ENCODE measurements around the gene LRP1.
A peak's percentile ranks its signal among the peaks of the same experiment; 100 is the strongest.

Gene LRP1

GRCh38 chr12:57210926-57211692, 82.8 kb downstream of the LRP1 start:
- Histone ChIP-seq H3K9ac (ENCODE audit: low read length) (no peak overlapping the region), H3K27ac (ENCODE audit: low read depth, low read length) (no peak overlapping the region), H3K9me3 (ENCODE audit: control insufficient read depth, insufficient read depth, low read depth, low read length) (no peaks in the 10 kb centered on the region), H3K27me3 (ENCODE audit: control insufficient read depth, insufficient read depth, low read length) (peaks cover 28% of the 10 kb centered on the region), H3K4me1 (ENCODE audit: control insufficient read depth, insufficient read depth, low read length) (peaks cover 26% of the 10 kb centered on the region), H3K4me3 (ENCODE audit: low read depth, low read length) (no peak overlapping the region), H3K36me3 (ENCODE audit: control insufficient read depth, insufficient read depth, low read length) (peaks cover 61% of the 10 kb centered on the region)

- Histone ChIP-seq H3K9ac (ENCODE audit: low read length) (no peak overlapping the region), H3K9me3 (ENCODE audit: control insufficient read depth, insufficient read depth, low read depth, low read length) (no peaks in the 10 kb centered on the region), H3K27me3 (ENCODE audit: control insufficient read depth, insufficient read depth, low read length) (peaks cover 36% of the 10 kb centered on the region), H3K4me3 (ENCODE audit: low read depth, low read length) (no peak overlapping the region), H3K27ac (ENCODE audit: low read depth, low read length) (no peak overlapping the region), H3K4me1 (ENCODE audit: control insufficient read depth, insufficient read depth, low read length) (peaks cover 27% of the 10 kb centered on the region), H3K36me3 (ENCODE audit: control insufficient read depth, insufficient read depth, low read length) (peaks cover 54% of the 10 kb centered on the region)
Observed at GRCh38 chr12:57211791-57212700, 83.8 kb downstream of the LRP1 start.

- peaks cover 50% of the 10 kb centered on the region for H3K36me3 ChIP-seq (ENCODE audit: control insufficient read depth, insufficient read depth, low read length)
- H3K27ac ChIP-seq (ENCODE audit: low read depth, low read length): no peak overlapping the region
- no peaks in the 10 kb centered on the region for H3K9me3 ChIP-seq (ENCODE audit: control insufficient read depth, insufficient read depth, low read depth, low read length)
- no peak overlapping the region for H3K9ac ChIP-seq (ENCODE audit: low read length)
- no peak overlapping the region for H3K4me3 ChIP-seq (ENCODE audit: low read depth, low read length)
- peaks cover 42% of the 10 kb centered on the region for H3K27me3 ChIP-seq (ENCODE audit: control insufficient read depth, insufficient read depth, low read length)
- H3K4me1 ChIP-seq (ENCODE audit: control insufficient read depth, insufficient read depth, low read length): peaks cover 34% of the 10 kb centered on the region
Observed at GRCh38 chr12:57212701-57213057, 84.4 kb downstream of the LRP1 start.

GRCh38 chr12:57213058-57213715, 84.9 kb downstream of the LRP1 start:
- Histone ChIP-seq H3K9ac (ENCODE audit: low read length) (no peak overlapping the region), H3K9me3 (ENCODE audit: control insufficient read depth, insufficient read depth, low read depth, low read length) (no peaks in the 10 kb centered on the region), H3K4me3 (ENCODE audit: low read depth, low read length) (peak overlapping the region; percentile 8), H3K27ac (ENCODE audit: low read depth, low read length) (no peak overlapping the region), H3K27me3 (ENCODE audit: control insufficient read depth, insufficient read depth, low read length) (peaks cover 47% of the 10 kb centered on the region), H3K36me3 (ENCODE audit: control insufficient read depth, insufficient read depth, low read length) (peaks cover 45% of the 10 kb centered on the region), H3K4me1 (ENCODE audit: control insufficient read depth, insufficient read depth, low read length) (peaks cover 36% of the 10 kb centered on the region)

DNA sequence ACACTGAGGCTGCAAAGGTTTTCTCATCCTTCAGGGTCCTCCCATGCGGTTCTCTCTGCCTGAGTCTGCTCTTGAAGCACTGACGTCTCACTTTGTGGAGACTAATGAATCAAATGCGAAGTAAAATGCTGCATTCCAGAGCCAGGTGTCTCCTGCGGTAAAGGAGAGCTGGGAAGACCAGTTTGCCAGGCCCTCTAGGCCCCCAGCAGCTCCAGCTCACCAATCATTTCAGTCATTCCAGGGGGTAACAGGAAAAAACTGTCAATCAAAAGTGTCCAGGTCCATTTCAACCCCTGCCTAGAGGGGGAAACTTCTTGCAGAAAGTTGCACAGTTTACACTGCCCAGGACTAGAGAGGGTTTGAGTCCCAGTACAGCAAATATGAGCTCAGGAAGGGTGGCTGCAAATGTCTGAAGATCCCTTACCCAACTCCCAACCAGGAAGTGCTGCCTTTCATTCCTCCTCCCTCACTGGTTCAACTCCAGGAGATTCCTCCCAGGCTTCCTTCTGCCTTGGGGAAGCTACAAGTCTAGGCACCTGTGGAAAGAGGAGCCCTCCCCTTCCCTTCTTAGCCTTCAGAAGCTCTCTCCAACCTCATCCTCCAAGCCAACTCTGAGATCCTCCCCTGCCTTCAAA, 85.6 kb downstream of the LRP1 start:
- H3K4me1 ChIP-seq (ENCODE audit: control insufficient read depth, insufficient read depth, low read length): peaks cover 38% of the 10 kb centered on the region
- H3K27me3 ChIP-seq (ENCODE audit: control insufficient read depth, insufficient read depth, low read length): peaks cover 54% of the 10 kb centered on the region
- H3K4me3 ChIP-seq (ENCODE audit: low read depth, low read length): peak overlapping the region; percentile 8; the same call in 1 of the 2 replicates
- no peak overlapping the region for H3K27ac ChIP-seq (ENCODE audit: low read depth, low read length)
- H3K9ac ChIP-seq (ENCODE audit: low read length): no peak overlapping the region
- no peaks in the 10 kb centered on the region for H3K9me3 ChIP-seq (ENCODE audit: control insufficient read depth, insufficient read depth, low read depth, low read length)
- H3K36me3 ChIP-seq (ENCODE audit: control insufficient read depth, insufficient read depth, low read length): peaks cover 38% of the 10 kb centered on the region

- Histone ChIP-seq H3K9ac (ENCODE audit: low read length) (no peak overlapping the region), H3K4me1 (ENCODE audit: control insufficient read depth, insufficient read depth, low read length) (peaks cover 43% of the 10 kb centered on the region), H3K36me3 (ENCODE audit: control insufficient read depth, insufficient read depth, low read length) (peaks cover 33% of the 10 kb centered on the region), H3K9me3 (ENCODE audit: control insufficient read depth, insufficient read depth, low read depth, low read length) (no peaks in the 10 kb centered on the region), H3K27ac (ENCODE audit: low read depth, low read length) (no peak overlapping the region), H3K4me3 (ENCODE audit: low read depth, low read length) (peak overlapping the region; percentile 8; the same call in 1 of the 2 replicates), H3K27me3 (ENCODE audit: control insufficient read depth, insufficient read depth, low read length) (peaks cover 59% of the 10 kb centered on the region)
Observed at GRCh38 chr12:57214398-57214781, 86.1 kb downstream of the LRP1 start.

DNA sequence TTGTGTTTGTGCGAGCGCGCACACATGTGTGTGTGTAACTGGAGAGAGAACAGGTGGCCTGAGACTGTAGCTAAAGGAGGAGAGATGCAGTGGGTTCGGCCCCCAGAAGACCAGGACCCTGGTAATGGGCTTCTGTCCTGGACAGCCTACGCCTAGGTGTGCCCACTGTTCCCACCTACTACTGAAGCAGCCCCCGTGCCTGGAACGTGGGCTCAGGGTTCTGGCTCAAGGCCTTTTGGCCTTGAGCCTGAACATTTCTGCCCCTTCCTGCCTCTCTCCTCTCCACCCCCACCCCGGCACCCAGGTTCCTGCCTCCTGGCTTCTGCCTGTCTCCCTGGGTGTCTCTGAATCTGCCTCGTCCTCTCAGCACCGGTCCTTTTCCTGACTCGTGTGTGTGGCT, 86.8 kb downstream of the LRP1 start:
- H3K4me3 ChIP-seq (ENCODE audit: low read depth, low read length): no peak overlapping the region
- no peak overlapping the region for H3K9ac ChIP-seq (ENCODE audit: low read length)
- H3K27ac ChIP-seq (ENCODE audit: low read depth, low read length): no peak overlapping the region
- H3K9me3 ChIP-seq (ENCODE audit: control insufficient read depth, insufficient read depth, low read depth, low read length): no peaks in the 10 kb centered on the region
- H3K27me3 ChIP-seq (ENCODE audit: control insufficient read depth, insufficient read depth, low read length): peaks cover 66% of the 10 kb centered on the region
- peaks cover 49% of the 10 kb centered on the region for H3K4me1 ChIP-seq (ENCODE audit: control insufficient read depth, insufficient read depth, low read length)
- peaks cover 27% of the 10 kb centered on the region for H3K36me3 ChIP-seq (ENCODE audit: control insufficient read depth, insufficient read depth, low read length)

DNA sequence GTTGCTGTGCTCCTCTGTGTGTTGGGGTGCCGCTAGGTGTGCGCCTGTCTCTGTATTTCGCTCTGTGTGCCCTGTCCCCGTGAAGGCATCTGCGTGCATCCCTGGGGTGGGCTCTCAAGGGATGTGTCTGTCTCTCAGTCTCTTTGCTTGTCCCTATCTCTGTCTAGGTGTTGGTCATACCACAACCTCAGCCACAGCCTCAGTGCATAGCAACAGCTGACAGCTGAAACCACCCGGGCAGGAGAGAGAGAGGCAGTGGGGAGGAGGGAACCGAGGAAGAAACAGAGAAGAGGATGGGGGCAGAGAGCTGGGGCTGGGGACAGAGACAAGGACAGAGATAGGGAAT, 87.4 kb downstream of the LRP1 start:
- Histone ChIP-seq H3K9ac (ENCODE audit: low read length) (no peak overlapping the region), H3K27me3 (ENCODE audit: control insufficient read depth, insufficient read depth, low read length) (peaks cover 72% of the 10 kb centered on the region), H3K27ac (ENCODE audit: low read depth, low read length) (no peak overlapping the region), H3K36me3 (ENCODE audit: control insufficient read depth, insufficient read depth, low read length) (peaks cover 21% of the 10 kb centered on the region), H3K9me3 (ENCODE audit: control insufficient read depth, insufficient read depth, low read depth, low read length) (no peaks in the 10 kb centered on the region), H3K4me1 (ENCODE audit: control insufficient read depth, insufficient read depth, low read length) (peaks cover 49% of the 10 kb centered on the region), H3K4me3 (ENCODE audit: low read depth, low read length) (peak overlapping the region; percentile 50)

- Histone ChIP-seq H3K27me3 (ENCODE audit: control insufficient read depth, insufficient read depth, low read length) (peaks cover 78% of the 10 kb centered on the region), H3K4me3 (ENCODE audit: low read depth, low read length) (peak within 1 kb of the TSS; percentile 63), H3K9ac (ENCODE audit: low read length) (no peak within 1 kb of the TSS), H3K9me3 (ENCODE audit: control insufficient read depth, insufficient read depth, low read depth, low read length) (no peaks in the 10 kb centered on the region), H3K27ac (ENCODE audit: low read depth, low read length) (no peak within 1 kb of the TSS), H3K4me1 (ENCODE audit: control insufficient read depth, insufficient read depth, low read length) (peaks cover 55% of the 10 kb centered on the region), H3K36me3 (ENCODE audit: control insufficient read depth, insufficient read depth, low read length) (peaks cover 15% of the 10 kb centered on the region)
Observed at GRCh38 chr12:57216014-57216911, 88.0 kb downstream of the LRP1 start, which contains the start of gene NXPH4. Gene NXPH4 (plus strand): TSS chr12:57216794. CDS start chr12:57216970, 176 bp downstream.

All from HUES6 (cell line).